ENCODE results near the gene RPS19. TPM values are rescaled to one million over a fixed set of nuclear protein-coding genes. Genes with fewer than 3 reads are reported as not detected.

Gene RPS19
- polyA plus RNA-seq, 1 donor from 2014 or later, result 783 TPM

- Histone ChIP-seq H3K4me3 (ENCODE audit: low read length) (no peak within 1 kb of the TSS), H3K4me2 (ENCODE audit: low read length) (no peak within 1 kb of the TSS), H3K27ac (ENCODE audit: low read length) (no peak within 1 kb of the TSS), H3K9ac (ENCODE audit: low read length) (no peak within 1 kb of the TSS), H3K36me3 (ENCODE audit: insufficient read depth, low read length) (no peaks in the 10 kb centered on the region), H3K9me2 (ENCODE audit: insufficient read depth, low read length) (no peaks in the 10 kb centered on the region), H3K9me3 (ENCODE audit: low read length) (no peaks in the 10 kb centered on the region), H3K79me2 (replicated peaks; ENCODE audit: insufficient read depth, low read length) (no peaks in the 10 kb centered on the region), H3F3A (ENCODE audit: insufficient read depth, low read length, poor library complexity, severe bottlenecking) (no peaks in the 10 kb centered on the region), H3K27me3 (ENCODE audit: insufficient read depth, low read depth, low read length) (peaks cover 7% of the 10 kb centered on the region), H4K20me1 (ENCODE audit: insufficient read depth) (no peaks in the 10 kb centered on the region), H2AFZ (ENCODE audit: low read depth, low read length) (no peak within 1 kb of the TSS)
- no peak for TF ChIP-seq MXI1 (conservative IDR thresholded peaks at IDR 0.05; ENCODE audit: poor library complexity, severe bottlenecking)
- no peak for TF ChIP-seq EZH2 (IDR thresholded peaks at IDR 0.05; ENCODE audit: borderline replicate concordance, insufficient read depth, low read length, poor library complexity, severe bottlenecking)
- TF ChIP-seq SMC3 (conservative IDR thresholded peaks at IDR 0.05; ENCODE audit: poor library complexity), result no peak
- no peak for TF ChIP-seq CTCF (IDR thresholded peaks at IDR 0.05; ENCODE audit: poor library complexity, severe bottlenecking)
- TF ChIP-seq EP300 (conservative IDR thresholded peaks at IDR 0.05; ENCODE audit: poor library complexity, severe bottlenecking), result no peak
- no peak for TF ChIP-seq TAF1 (IDR thresholded peaks at IDR 0.05; ENCODE audit: low read depth)
- no peak for TF ChIP-seq POLR2AphosphoS5 (IDR thresholded peaks at IDR 0.05)
- TF ChIP-seq RAD21 (conservative IDR thresholded peaks at IDR 0.05), result no peak
- no peak for TF ChIP-seq REST (IDR thresholded peaks at IDR 0.05; ENCODE audit: borderline replicate concordance)
Observed at GRCh38 chr19:41876847-41877832, 17.1 kb downstream of the RPS19 start, which contains the start of gene CD79A. CD79A (plus strand) TSS chr19:41877279; CDS start chr19:41877305, 26 bp downstream.

GRCh38 chr19:41877916-41878905 is 18.2 kb downstream of the RPS19 start:
- Histone ChIP-seq H3K36me3 (ENCODE audit: insufficient read depth, low read length) (no peaks in the 10 kb centered on the region), H3F3A (ENCODE audit: insufficient read depth, low read length, poor library complexity, severe bottlenecking) (no peaks in the 10 kb centered on the region), H3K27me3 (ENCODE audit: insufficient read depth, low read depth, low read length) (peaks cover 17% of the 10 kb centered on the region), H3K4me2 (ENCODE audit: low read length) (no peak overlapping the region), H3K9ac (ENCODE audit: low read length) (no peak overlapping the region), H3K9me3 (ENCODE audit: low read length) (no peaks in the 10 kb centered on the region), H3K9me2 (ENCODE audit: insufficient read depth, low read length) (no peaks in the 10 kb centered on the region), H4K20me1 (ENCODE audit: insufficient read depth) (no peaks in the 10 kb centered on the region), H3K4me3 (ENCODE audit: low read length) (no peak overlapping the region), H3K79me2 (replicated peaks; ENCODE audit: insufficient read depth, low read length) (no peaks in the 10 kb centered on the region), H2AFZ (ENCODE audit: low read depth, low read length) (no peak overlapping the region), H3K27ac (ENCODE audit: low read length) (no peak overlapping the region)
- TF ChIP-seq REST (IDR thresholded peaks at IDR 0.05; ENCODE audit: borderline replicate concordance) (no peak), EP300 (conservative IDR thresholded peaks at IDR 0.05; ENCODE audit: poor library complexity, severe bottlenecking) (no peak), CTCF (IDR thresholded peaks at IDR 0.05; ENCODE audit: poor library complexity, severe bottlenecking) (no peak), EZH2 (IDR thresholded peaks at IDR 0.05; ENCODE audit: borderline replicate concordance, insufficient read depth, low read length, poor library complexity, severe bottlenecking) (no peak), RAD21 (conservative IDR thresholded peaks at IDR 0.05) (no peak), POLR2AphosphoS5 (IDR thresholded peaks at IDR 0.05) (no peak), MXI1 (conservative IDR thresholded peaks at IDR 0.05; ENCODE audit: poor library complexity, severe bottlenecking) (no peak), SMC3 (conservative IDR thresholded peaks at IDR 0.05; ENCODE audit: poor library complexity) (no peak), TAF1 (IDR thresholded peaks at IDR 0.05; ENCODE audit: low read depth) (no peak)
